ENCODE results near the gene C2CD2. TPM values are rescaled to one million over a fixed set of nuclear protein-coding genes. Genes with fewer than 3 reads are reported as not detected.

Gene C2CD2
- total and polyA plus RNA-seq, 2 experiments from 2014 or later, result 4.5 to 16.2 TPM

- TF ChIP-seq ZNF462 (CRISPR knock-in tag; IDR thresholded peaks at IDR 0.05), result no peak
Measured at GRCh38 chr21:41943851-41944250, 10.0 kb downstream of the C2CD2 start (continued).

GRCh38 chr21:41942457-41942856 is 11.4 kb downstream of the C2CD2 start:
- no peak overlapping the region for H3K4me2 ChIP-seq
- no peak overlapping the region for H2AFZ ChIP-seq
- no peak overlapping the region for H3K4me3 Mint-ChIP-seq
- no peaks in the 10 kb centered on the region; the same call in 1 of the 2 replicates for H4K20me1 ChIP-seq (replicated peaks; ENCODE audit: insufficient read depth)
- H3K36me3 Mint-ChIP-seq (ENCODE audit: low read depth), result no peaks in the 10 kb centered on the region
- no peaks in the 10 kb centered on the region for H3K9me3 Mint-ChIP-seq
- H3K27me3 ChIP-seq (ENCODE audit: insufficient read depth), result no peaks in the 10 kb centered on the region
- no peaks in the 10 kb centered on the region for H3F3A ChIP-seq (replicated peaks; ENCODE audit: low read depth)
- H3K4me1 Mint-ChIP-seq, result peaks cover 6% of the 10 kb centered on the region
- DNase-seq (ENCODE audit: low spot score) (no peak), ATAC-seq (no peak)
- no peaks in the 10 kb centered on the region for H3K4me1 ChIP-seq (ENCODE audit: insufficient read depth)
- H3K27ac ChIP-seq (ENCODE audit: low read depth), result no peak overlapping the region
- no peaks in the 10 kb centered on the region for H3K36me3 ChIP-seq (ENCODE audit: insufficient read depth)
- no peak overlapping the region for H3K4me3 ChIP-seq
- H3K79me2 ChIP-seq (replicated peaks; ENCODE audit: insufficient read depth), result peaks cover 37% of the 10 kb centered on the region
- H3K9me2 ChIP-seq (ENCODE audit: insufficient read depth), result no peaks in the 10 kb centered on the region
- H3K27ac Mint-ChIP-seq, result no peak overlapping the region
- H3K27me3 Mint-ChIP-seq (ENCODE audit: insufficient read depth, low read depth, poor library complexity), result peaks cover 5% of the 10 kb centered on the region
- TF ChIP-seq CREB1 (CRISPR knock-in tag; IDR thresholded peaks at IDR 0.05; ENCODE audit: low read depth), result no peak
- no peak for TF ChIP-seq STAT1 (IDR thresholded peaks at IDR 0.05; ENCODE audit: unreplicated experiment)
- TF ChIP-seq ZNF114 (CRISPR knock-in tag; IDR thresholded peaks at IDR 0.05), result no peak
- no peak for TF ChIP-seq CTCF (conservative IDR thresholded peaks at IDR 0.05; ENCODE audit: low read depth in 2 of 2)
- no peak for TF ChIP-seq NANOG (IDR thresholded peaks at IDR 0.05; ENCODE audit: borderline replicate concordance)
- TF ChIP-seq ZNF331 (CRISPR knock-in tag; IDR thresholded peaks at IDR 0.05; ENCODE audit: low read depth), result no peak
- no peak for TF ChIP-seq JUNB (IDR thresholded peaks at IDR 0.05; ENCODE audit: unreplicated experiment)
- no peak for TF ChIP-seq REST (IDR thresholded peaks at IDR 0.05; ENCODE audit: unreplicated experiment)
